HUES64 (cell line): ENCODE measurements around the gene FRMD7.

ENCODE experiments used
- H3K27ac ChIP-seq: 2 replicates; pipeline ENCODE4 v1.7.0; 2013; ENCODE audit warnings: low read depth, low read length, inconsistent platforms
- H3K27me3 ChIP-seq: 2 replicates; pipeline ENCODE4 v1.6.1; 2013; ENCODE audit warnings: mild to moderate bottlenecking, low read length; ENCODE audit not compliant: insufficient read depth
- H3K36me3 ChIP-seq: 2 replicates; pipeline ENCODE4 v1.6.1; 2013; ENCODE audit warnings: mild to moderate bottlenecking, low read length; ENCODE audit not compliant: insufficient read depth
- H3K4me1 ChIP-seq: 2 replicates; pipeline ENCODE4 v1.6.1; 2013; ENCODE audit warnings: mild to moderate bottlenecking, low read length, moderate library complexity; ENCODE audit not compliant: insufficient read depth
- H3K4me3 ChIP-seq: 2 replicates; pipeline ENCODE4 v1.5.1; 2013; ENCODE audit warnings: mild to moderate bottlenecking, low read length, moderate library complexity
- H3K9ac ChIP-seq: 2 replicates; pipeline ENCODE4 v1.6.1; 2013; ENCODE audit warnings: mild to moderate bottlenecking, low read depth, low read length
- H3K9me3 ChIP-seq: 2 replicates; pipeline ENCODE4 v1.6.1; 2013; ENCODE audit warnings: low read depth, low read length; ENCODE audit not compliant: insufficient read depth
- WGBS: fragments of 150-250, 120-280 bp; methylation state at CpG from one replicate; pipeline ENCODE4 v1.1.7; 2013; ENCODE audit warnings: missing lambda C conversion rate; 5-methylcytosine and 5-hydroxymethylcytosine counted together

FRMD7 gene

DNA sequence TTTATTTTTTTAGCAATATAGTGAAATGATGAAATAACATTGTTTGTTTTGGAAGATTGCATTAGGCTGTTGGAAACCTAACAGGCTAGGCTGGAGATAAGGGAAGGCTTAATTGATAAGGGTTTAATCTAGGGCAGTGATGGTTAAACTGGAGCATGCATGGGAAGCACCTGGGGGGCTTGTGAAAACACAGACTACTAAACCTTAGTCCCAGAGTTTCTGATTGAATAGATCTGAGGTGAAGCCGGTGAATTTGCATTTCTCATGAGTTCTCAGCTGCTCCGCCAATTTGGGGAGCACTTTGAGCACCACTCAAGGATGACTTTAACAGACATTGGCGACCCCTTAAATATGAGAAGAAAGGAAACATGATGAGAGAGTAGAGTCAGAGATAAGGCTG is 93.2 kb downstream of the FRMD7 start:
- Histone ChIP-seq H3K36me3 (no peaks in the 10 kb centered on the region), H3K9ac (no peak overlapping the region), H3K27me3 (no peaks in the 10 kb centered on the region), H3K9me3 (no peaks in the 10 kb centered on the region), H3K4me3 (no peak overlapping the region), H3K27ac (no peak overlapping the region), H3K4me1 (peaks cover 45% of the 10 kb centered on the region)
- 93% methylated on average over 3 of the region's 3 CpGs for WGBS

- no peak overlapping the region for H3K9ac ChIP-seq
- H3K27ac ChIP-seq = no peak overlapping the region
- WGBS = 90% methylated on average over 3 of the region's 3 CpGs
- no peaks in the 10 kb centered on the region for H3K27me3 ChIP-seq
- no peak overlapping the region for H3K4me3 ChIP-seq
- H3K4me1 ChIP-seq = peaks cover 44% of the 10 kb centered on the region
- H3K9me3 ChIP-seq = no peaks in the 10 kb centered on the region
- no peaks in the 10 kb centered on the region; the same call in 1 of the 2 replicates for H3K36me3 ChIP-seq
Observed at GRCh38 chrX:132033166-132033565, 94.7 kb downstream of the FRMD7 start.

DNA sequence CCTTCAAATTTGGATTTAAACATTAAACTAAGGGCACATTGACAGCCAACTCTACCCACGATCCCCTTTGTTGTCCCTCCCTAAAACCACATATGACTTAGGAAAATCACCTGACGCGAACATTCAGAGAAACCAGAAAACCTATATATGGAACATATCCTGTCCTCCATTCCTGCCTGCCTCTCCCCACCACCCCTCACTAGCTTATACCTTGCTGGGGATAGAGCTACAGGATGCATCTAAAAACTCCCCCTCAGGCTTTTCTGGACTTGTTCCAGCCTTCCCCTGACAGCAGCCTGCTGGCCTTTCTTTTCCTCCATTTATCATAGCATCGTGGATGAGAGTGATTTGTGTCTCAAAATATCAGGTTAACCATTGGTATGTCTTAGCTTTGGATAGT is 96.0 kb downstream of the FRMD7 start:
- Histone ChIP-seq H3K4me3 (no peak overlapping the region), H3K27me3 (no peaks in the 10 kb centered on the region), H3K9me3 (no peaks in the 10 kb centered on the region), H3K9ac (no peak overlapping the region), H3K36me3 (no peaks in the 10 kb centered on the region; the same call in 1 of the 2 replicates), H3K4me1 (peaks cover 35% of the 10 kb centered on the region), H3K27ac (no peak overlapping the region)
- WGBS = 79% methylated on average over 4 of the region's 4 CpGs

DNA sequence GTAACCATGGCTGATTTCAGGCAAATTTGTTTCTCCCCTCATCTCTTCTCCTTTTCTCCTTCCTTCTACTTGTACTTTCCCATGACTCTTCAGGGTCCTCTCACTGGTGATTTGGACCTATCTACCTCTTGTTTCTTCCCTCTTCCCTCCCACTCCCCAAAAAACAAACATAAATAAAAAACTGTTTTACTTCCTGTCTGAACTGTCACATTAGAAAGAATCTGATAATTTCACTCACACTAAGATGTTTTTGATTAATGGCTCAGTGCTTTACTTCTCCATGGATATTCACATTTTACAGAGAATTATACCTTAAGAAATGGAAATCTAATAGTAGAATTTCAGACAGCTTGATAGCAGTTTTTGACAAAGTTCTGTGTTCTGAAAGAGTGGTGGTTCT is 97.6 kb downstream of the FRMD7 start:
- Histone ChIP-seq H3K27me3 (no peaks in the 10 kb centered on the region), H3K9me3 (no peaks in the 10 kb centered on the region), H3K36me3 (no peaks in the 10 kb centered on the region; the same call in 1 of the 2 replicates), H3K4me3 (no peak overlapping the region), H3K27ac (no peak overlapping the region), H3K9ac (no peak overlapping the region), H3K4me1 (peaks cover 46% of the 10 kb centered on the region)
